ENCODE measurements around the gene NF2. TPM values are rescaled to one million over a fixed set of nuclear protein-coding genes. Genes with fewer than 3 reads are reported as not detected.

NF2 gene
- total RNA-seq, 1 donor from 2014 or later, result 67.9 TPM

DNA sequence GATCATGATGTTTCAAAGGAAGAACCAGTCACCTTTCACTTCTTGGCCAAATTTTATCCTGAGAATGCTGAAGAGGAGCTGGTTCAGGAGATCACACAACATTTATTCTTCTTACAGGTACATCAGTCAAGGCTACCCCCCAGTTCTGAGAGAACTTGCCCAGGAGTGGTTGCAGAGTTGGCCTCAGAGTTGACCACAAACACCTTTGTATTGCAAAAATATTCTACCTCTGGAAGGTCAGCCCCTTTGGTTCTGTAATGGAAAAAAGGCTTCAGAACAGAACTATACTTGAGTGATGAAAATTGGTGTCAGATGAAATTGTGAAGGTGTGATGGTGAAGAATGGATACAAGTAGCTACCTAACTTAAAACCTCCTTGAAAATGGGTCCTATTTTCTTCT is 35.7 kb downstream of the NF2 start:
- TF ChIP-seq CTCF (IDR thresholded peaks at IDR 0.05), result no peak
- H3K36me3 Mint-ChIP-seq (ENCODE audit: unreplicated experiment), result peaks cover 26% of the 10 kb centered on the region
- no peaks in the 10 kb centered on the region for H3K9me3 Mint-ChIP-seq (ENCODE audit: unreplicated experiment)
- no peak overlapping the region for H3K4me3 Mint-ChIP-seq (ENCODE audit: unreplicated experiment)
- no peak overlapping the region for H3K27ac Mint-ChIP-seq (ENCODE audit: unreplicated experiment)
- DNase-seq (ENCODE audit: extremely low spot score, unreplicated experiment), result no peak
- H3K4me1 Mint-ChIP-seq (ENCODE audit: unreplicated experiment), result no peaks in the 10 kb centered on the region
- no peaks in the 10 kb centered on the region for H3K27me3 Mint-ChIP-seq (ENCODE audit: unreplicated experiment)

DNA sequence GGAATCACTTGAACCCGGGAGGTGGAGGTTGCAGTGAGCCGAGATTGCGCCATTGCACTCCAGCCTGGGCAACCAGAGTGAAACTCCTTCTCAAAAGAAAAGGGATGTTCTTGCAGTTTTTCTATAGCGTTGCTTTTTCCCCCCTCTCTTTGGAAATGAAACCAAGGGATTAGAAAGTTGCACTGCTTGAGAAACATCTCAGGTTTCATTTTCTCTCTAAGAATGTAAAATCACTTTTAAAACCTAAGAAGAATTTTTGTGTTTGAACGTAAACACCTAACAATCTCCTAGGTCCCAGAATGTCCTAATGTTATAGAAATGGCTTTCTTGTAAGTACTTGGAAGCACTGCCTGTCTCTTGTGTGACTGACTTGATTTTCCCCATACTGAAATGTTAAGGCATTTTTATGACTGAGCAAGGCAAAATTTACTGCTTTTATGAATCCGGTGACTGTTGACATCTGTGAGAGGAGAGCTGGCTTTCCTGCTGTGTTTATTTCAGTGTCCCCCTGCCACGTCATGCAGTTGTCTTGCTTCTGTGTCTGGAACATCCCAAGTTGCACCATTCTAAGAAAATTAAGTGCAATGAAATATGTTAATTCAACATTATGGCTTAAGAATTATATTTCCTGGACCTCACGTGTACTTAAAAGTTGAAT is 37.7 kb downstream of the NF2 start:
- Mint-ChIP-seq H3K4me1 (ENCODE audit: unreplicated experiment) (no peaks in the 10 kb centered on the region), H3K4me3 (ENCODE audit: unreplicated experiment) (no peak overlapping the region), H3K9me3 (ENCODE audit: unreplicated experiment) (no peaks in the 10 kb centered on the region), H3K36me3 (ENCODE audit: unreplicated experiment) (peaks cover 37% of the 10 kb centered on the region), H3K27me3 (ENCODE audit: unreplicated experiment) (no peaks in the 10 kb centered on the region), H3K27ac (ENCODE audit: unreplicated experiment) (no peak overlapping the region)
- DNase-seq (ENCODE audit: extremely low spot score, unreplicated experiment), result no peak
- no peak for TF ChIP-seq CTCF (IDR thresholded peaks at IDR 0.05)

- DNase-seq (ENCODE audit: extremely low spot score, unreplicated experiment), result no peak
- Mint-ChIP-seq H3K27ac (ENCODE audit: unreplicated experiment) (no peak overlapping the region), H3K9me3 (ENCODE audit: unreplicated experiment) (no peaks in the 10 kb centered on the region), H3K4me1 (ENCODE audit: unreplicated experiment) (no peaks in the 10 kb centered on the region), H3K4me3 (ENCODE audit: unreplicated experiment) (no peak overlapping the region), H3K36me3 (ENCODE audit: unreplicated experiment) (peaks cover 37% of the 10 kb centered on the region), H3K27me3 (ENCODE audit: unreplicated experiment) (no peaks in the 10 kb centered on the region)
- no peak for TF ChIP-seq CTCF (IDR thresholded peaks at IDR 0.05)
Observed at GRCh38 chr22:29641700-29642330, 38.4 kb downstream of the NF2 start.

GRCh38 chr22:29642694-29643093 is 39.3 kb downstream of the NF2 start:
- Mint-ChIP-seq H3K36me3 (ENCODE audit: unreplicated experiment) (peaks cover 34% of the 10 kb centered on the region), H3K27me3 (ENCODE audit: unreplicated experiment) (no peaks in the 10 kb centered on the region), H3K4me1 (ENCODE audit: unreplicated experiment) (no peaks in the 10 kb centered on the region), H3K4me3 (ENCODE audit: unreplicated experiment) (no peak overlapping the region), H3K27ac (ENCODE audit: unreplicated experiment) (no peak overlapping the region), H3K9me3 (ENCODE audit: unreplicated experiment) (no peaks in the 10 kb centered on the region)
- DNase-seq (ENCODE audit: extremely low spot score, unreplicated experiment), result no peak
- no peak for TF ChIP-seq CTCF (IDR thresholded peaks at IDR 0.05)

- Mint-ChIP-seq H3K4me3 (ENCODE audit: unreplicated experiment) (no peak overlapping the region), H3K4me1 (ENCODE audit: unreplicated experiment) (no peaks in the 10 kb centered on the region), H3K36me3 (ENCODE audit: unreplicated experiment) (peaks cover 24% of the 10 kb centered on the region), H3K27ac (ENCODE audit: unreplicated experiment) (no peak overlapping the region), H3K9me3 (ENCODE audit: unreplicated experiment) (no peaks in the 10 kb centered on the region), H3K27me3 (ENCODE audit: unreplicated experiment) (no peaks in the 10 kb centered on the region)
- no peak for DNase-seq (ENCODE audit: extremely low spot score, unreplicated experiment)
- no peak for TF ChIP-seq CTCF (IDR thresholded peaks at IDR 0.05)
Observed at GRCh38 chr22:29647954-29648737, 44.7 kb downstream of the NF2 start.
